Endothelial cell (in vitro differentiated cells): ENCODE data around the gene RIMBP2. TPM values are rescaled to one million over a fixed set of nuclear protein-coding genes. Genes with fewer than 3 reads are reported as not detected.

Experiments
- DNase-seq: peaks from one replicate; pipeline ENCODE4 v3.0.0; 2021; ENCODE audit warnings: low spot score
- H3K27ac Mint-ChIP-seq: one replicate; pipeline ENCODE4 v1.8.0; 2021; ENCODE audit warnings: mixed read lengths, inconsistent platforms; ENCODE audit not compliant: unreplicated experiment
- H3K27me3 Mint-ChIP-seq: one replicate; pipeline ENCODE4 v1.8.0; 2021; ENCODE audit warnings: mild to moderate bottlenecking, moderate library complexity, mixed read lengths, inconsistent platforms; ENCODE audit not compliant: unreplicated experiment
- H3K36me3 Mint-ChIP-seq: one replicate; pipeline ENCODE4 v1.8.0; 2021; ENCODE audit warnings: mild to moderate bottlenecking, low read depth, mixed read lengths, inconsistent platforms; ENCODE audit not compliant: unreplicated experiment
- H3K4me1 Mint-ChIP-seq: one replicate; pipeline ENCODE4 v1.8.0; 2021; ENCODE audit warnings: mild to moderate bottlenecking, mixed read lengths, inconsistent platforms; ENCODE audit not compliant: unreplicated experiment
- H3K4me3 Mint-ChIP-seq: one replicate; pipeline ENCODE4 v1.8.0; 2021; ENCODE audit warnings: mild to moderate bottlenecking, mixed read lengths, inconsistent platforms; ENCODE audit not compliant: unreplicated experiment
- H3K9me3 Mint-ChIP-seq: one replicate; pipeline ENCODE4 v1.8.0; 2021; ENCODE audit warnings: mixed read lengths, inconsistent platforms; ENCODE audit not compliant: unreplicated experiment
- total RNA-seq: library from RNA; stranded (reverse); fragmentation: NEBNext Ultra II Directional; extraction: Animal tissue kit (Norgen Biotek cat#: 25700); gene quantifications from one replicate; pipeline ENCODE4 v1.2.1, GENCODE V29; 2021; ENCODE audit not compliant: unreplicated experiment
- TF ChIP-seq, protein P1 (sequence below): fragments of 200-600 bp; sonication (generic); IDR thresholded peaks from one replicate; pipeline ENCODE4 v1.5.0; 2021; ENCODE audit warnings: antibody characterized with exemption; ENCODE audit not compliant: unreplicated experiment

RIMBP2 gene
- total RNA-seq, 1 donor from 2014 or later = 1.4 TPM

DNA sequence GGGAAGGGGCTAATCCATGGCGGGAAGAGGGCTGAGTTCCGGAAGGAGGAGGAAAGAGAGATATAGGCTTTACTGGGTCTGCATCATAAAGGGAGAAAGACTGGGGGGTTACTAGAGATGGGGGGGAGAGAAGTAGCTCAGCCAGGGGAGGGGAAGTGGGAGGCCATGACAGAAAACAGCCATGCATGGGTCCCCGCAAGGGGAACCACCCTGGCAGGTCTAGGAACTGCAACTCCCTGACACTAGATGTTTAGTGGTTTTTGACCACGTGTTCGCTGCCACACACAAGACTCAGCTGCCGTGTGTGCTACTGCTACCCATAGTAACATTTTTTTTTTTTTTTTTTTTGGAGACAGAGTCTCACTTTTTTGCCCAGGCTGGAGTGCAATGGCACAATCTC, 145.0 kb downstream of the RIMBP2 start:
- peaks cover 8% of the 10 kb centered on the region for H3K36me3 Mint-ChIP-seq
- TF ChIP-seq, protein P1, sequence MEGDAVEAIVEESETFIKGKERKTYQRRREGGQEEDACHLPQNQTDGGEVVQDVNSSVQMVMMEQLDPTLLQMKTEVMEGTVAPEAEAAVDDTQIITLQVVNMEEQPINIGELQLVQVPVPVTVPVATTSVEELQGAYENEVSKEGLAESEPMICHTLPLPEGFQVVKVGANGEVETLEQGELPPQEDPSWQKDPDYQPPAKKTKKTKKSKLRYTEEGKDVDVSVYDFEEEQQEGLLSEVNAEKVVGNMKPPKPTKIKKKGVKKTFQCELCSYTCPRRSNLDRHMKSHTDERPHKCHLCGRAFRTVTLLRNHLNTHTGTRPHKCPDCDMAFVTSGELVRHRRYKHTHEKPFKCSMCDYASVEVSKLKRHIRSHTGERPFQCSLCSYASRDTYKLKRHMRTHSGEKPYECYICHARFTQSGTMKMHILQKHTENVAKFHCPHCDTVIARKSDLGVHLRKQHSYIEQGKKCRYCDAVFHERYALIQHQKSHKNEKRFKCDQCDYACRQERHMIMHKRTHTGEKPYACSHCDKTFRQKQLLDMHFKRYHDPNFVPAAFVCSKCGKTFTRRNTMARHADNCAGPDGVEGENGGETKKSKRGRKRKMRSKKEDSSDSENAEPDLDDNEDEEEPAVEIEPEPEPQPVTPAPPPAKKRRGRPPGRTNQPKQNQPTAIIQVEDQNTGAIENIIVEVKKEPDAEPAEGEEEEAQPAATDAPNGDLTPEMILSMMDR = no peak
- H3K9me3 Mint-ChIP-seq = peaks cover 17% of the 10 kb centered on the region
- H3K27ac Mint-ChIP-seq = no peak overlapping the region
- no peak for DNase-seq
- H3K4me3 Mint-ChIP-seq = no peak overlapping the region
- H3K27me3 Mint-ChIP-seq = peaks cover 17% of the 10 kb centered on the region
- H3K4me1 Mint-ChIP-seq = peaks cover 2% of the 10 kb centered on the region

DNA sequence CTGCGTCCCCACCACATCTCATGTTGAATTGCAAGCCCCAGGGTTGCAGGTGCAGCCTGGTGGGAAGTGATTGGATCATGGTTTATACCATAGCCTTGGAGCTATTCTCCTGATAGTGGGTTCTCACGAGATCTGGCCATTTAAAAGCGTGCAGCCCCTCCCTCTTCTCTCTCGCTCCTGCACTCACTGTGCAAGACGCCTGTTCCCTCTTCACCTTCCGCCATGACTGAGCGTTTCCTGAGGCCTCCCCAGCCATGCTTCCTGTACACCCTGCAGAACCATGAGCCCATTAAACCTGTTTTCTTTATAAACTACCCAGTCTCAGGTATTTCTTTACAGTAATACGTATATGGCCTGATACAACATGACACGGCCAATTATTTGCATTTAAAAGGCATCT, 146.6 kb downstream of the RIMBP2 start:
- H3K36me3 Mint-ChIP-seq = peaks cover 8% of the 10 kb centered on the region
- TF ChIP-seq, protein P1 = no peak
- H3K4me3 Mint-ChIP-seq = no peak overlapping the region
- H3K4me1 Mint-ChIP-seq = peaks cover 2% of the 10 kb centered on the region
- peaks cover 15% of the 10 kb centered on the region for H3K27me3 Mint-ChIP-seq
- peaks cover 17% of the 10 kb centered on the region for H3K9me3 Mint-ChIP-seq
- H3K27ac Mint-ChIP-seq = no peak overlapping the region
- DNase-seq = no peak

DNA sequence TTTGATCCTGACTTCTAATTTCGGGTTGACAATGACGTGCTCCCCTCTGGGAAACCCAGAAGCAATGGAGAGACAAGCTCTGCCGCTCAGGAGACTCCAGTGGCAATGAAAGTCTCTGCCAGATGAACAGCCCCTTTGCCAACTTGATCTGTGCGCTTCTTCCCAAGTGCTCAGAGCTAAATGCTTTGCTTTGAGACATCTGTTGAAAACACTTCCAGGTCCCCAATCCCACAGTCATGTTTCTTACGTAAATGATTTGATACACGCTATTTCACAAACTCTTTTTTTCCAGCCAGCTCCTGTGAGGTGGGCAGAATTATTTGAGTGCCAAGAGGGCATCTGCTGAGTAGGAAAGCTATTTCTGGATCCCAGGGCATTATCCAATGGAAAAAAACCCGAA, 147.6 kb downstream of the RIMBP2 start:
- H3K27me3 Mint-ChIP-seq = peaks cover 15% of the 10 kb centered on the region

DNA sequence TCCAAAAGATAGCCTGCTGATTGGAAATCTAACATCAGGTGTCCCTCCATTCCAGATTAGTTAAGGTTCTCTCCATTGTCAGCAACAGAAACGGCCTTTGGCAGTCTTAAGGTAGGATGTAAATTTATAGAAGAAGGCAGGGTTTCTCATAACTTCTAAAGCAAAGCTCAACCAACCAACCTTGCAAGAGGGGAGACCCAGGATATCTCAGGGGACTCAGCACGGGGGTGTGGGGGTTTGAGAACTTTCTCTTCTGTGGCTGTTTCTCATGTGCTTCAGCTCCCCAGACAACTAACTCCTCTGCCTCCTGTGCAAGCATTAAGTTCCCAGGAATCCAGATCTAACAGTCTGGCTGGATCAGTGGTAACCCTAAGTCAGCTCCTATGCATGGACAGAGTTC, 148.1 kb downstream of the RIMBP2 start:
- H3K4me1 Mint-ChIP-seq = peaks cover 2% of the 10 kb centered on the region
- peaks cover 6% of the 10 kb centered on the region for H3K9me3 Mint-ChIP-seq
- H3K27me3 Mint-ChIP-seq = peaks cover 13% of the 10 kb centered on the region
- H3K4me3 Mint-ChIP-seq = no peak overlapping the region
- H3K36me3 Mint-ChIP-seq = peaks cover 4% of the 10 kb centered on the region
- no peak for DNase-seq
- H3K27ac Mint-ChIP-seq = no peak overlapping the region
- TF ChIP-seq, protein P1 = no peak

More for the DNA sequence above, 147.6 kb downstream of the RIMBP2 start:
- H3K36me3 Mint-ChIP-seq = peaks cover 8% of the 10 kb centered on the region
- H3K4me3 Mint-ChIP-seq = no peak overlapping the region
- TF ChIP-seq, protein P1 = no peak
- H3K27ac Mint-ChIP-seq = no peak overlapping the region
- no peak for DNase-seq
- peaks cover 2% of the 10 kb centered on the region for H3K4me1 Mint-ChIP-seq
- peaks cover 11% of the 10 kb centered on the region for H3K9me3 Mint-ChIP-seq

DNA sequence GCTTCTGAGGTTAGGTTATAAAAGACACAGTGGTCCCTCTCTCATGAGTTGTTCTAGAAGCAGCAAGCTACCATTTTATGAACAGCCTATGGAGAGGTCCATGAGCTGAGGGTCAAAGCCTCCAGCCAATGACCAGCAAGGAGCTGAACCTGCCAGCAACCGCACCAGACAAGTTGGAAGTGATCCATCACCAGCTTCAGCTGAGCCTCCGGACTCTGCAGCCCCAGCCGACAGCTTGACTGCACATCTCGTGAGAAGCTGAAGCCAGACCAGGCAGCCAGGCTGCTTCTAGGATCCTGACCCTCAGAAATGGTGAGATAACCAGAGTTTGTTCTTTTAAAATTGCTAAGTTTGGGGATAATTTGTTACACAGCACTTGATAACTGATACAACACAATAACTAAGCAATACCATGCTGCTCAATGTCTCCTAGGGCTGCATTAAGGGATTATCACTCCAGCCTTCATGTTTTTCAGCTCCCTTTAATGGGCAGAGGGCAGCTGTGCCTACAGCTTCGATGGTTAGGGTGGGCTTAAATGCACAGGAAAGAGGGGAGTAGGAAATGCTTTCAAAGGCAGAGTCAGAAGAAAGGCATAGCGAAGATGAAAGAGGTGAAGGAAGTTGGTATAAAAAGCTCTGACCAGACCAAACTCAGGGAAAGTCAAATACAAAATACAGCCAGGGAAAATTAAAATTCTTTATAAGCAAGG, 149.5 kb downstream of the RIMBP2 start:
- H3K27ac Mint-ChIP-seq = no peak overlapping the region
- peaks cover 6% of the 10 kb centered on the region for H3K27me3 Mint-ChIP-seq
- peaks cover 4% of the 10 kb centered on the region for H3K36me3 Mint-ChIP-seq
- peaks cover 6% of the 10 kb centered on the region for H3K9me3 Mint-ChIP-seq
- TF ChIP-seq, protein P1 = no peak
- H3K4me3 Mint-ChIP-seq = no peak overlapping the region
- peaks cover 2% of the 10 kb centered on the region for H3K4me1 Mint-ChIP-seq
- no peak for DNase-seq
